Liver (tissue), 9 donors: ENCODE results near the gene COX15. TPM values are rescaled to one million over a fixed set of nuclear protein-coding genes. Genes with fewer than 3 reads are reported as not detected.

ENCODE experiments used
- DNase-seq: peaks from one replicate; pipeline ENCODE4 v3.0.0-alpha.2; 2017; ENCODE audit warnings: low spot score
- H3K27ac ChIP-seq, 2 donors: one replicate each; pipeline ENCODE4 v1.7.0; 2013; ENCODE audit warnings: inconsistent platforms in 2 of 2, low read length in 2 of 2, control low read depth in 1 of 2, low read depth in 1 of 2, mild to moderate bottlenecking in 1 of 2
- H3K27me3 ChIP-seq, 4 donors: one replicate each; pipeline versions ENCODE4 v1.6.1 to v1.7.0; 2013; ENCODE audit warnings: low read length in 3 of 4, inconsistent platforms in 1 of 4, mild to moderate bottlenecking in 1 of 4, moderate library complexity in 1 of 4; ENCODE audit not compliant: control insufficient read depth in 4 of 4, insufficient read depth in 4 of 4
- H3K36me3 ChIP-seq, 4 donors: one replicate each; pipeline versions ENCODE4 v1.6.1 to v1.7.0; 2013; ENCODE audit warnings: low read length in 3 of 4, mild to moderate bottlenecking in 3 of 4, low read depth in 1 of 4, moderate library complexity in 1 of 4; ENCODE audit not compliant: control insufficient read depth in 4 of 4, insufficient read depth in 3 of 4
- H3K4me1 ChIP-seq, 4 donors: one replicate each; pipeline versions ENCODE4 v1.6.1 to v1.7.0; 2013; ENCODE audit warnings: low read length in 3 of 4, mild to moderate bottlenecking in 3 of 4, moderate library complexity in 1 of 4; ENCODE audit not compliant: control insufficient read depth in 4 of 4, insufficient read depth in 4 of 4
- H3K4me3 ChIP-seq, 3 donors: one replicate each; pipeline versions ENCODE4 v1.6.1 to v1.7.0; 2013; ENCODE audit warnings: low read length in 3 of 3, control low read depth in 1 of 3, low read depth in 1 of 3, mild to moderate bottlenecking in 1 of 3
- H3K9ac ChIP-seq, 2 donors: one replicate each; pipeline ENCODE4 v1.7.0; 2013; ENCODE audit warnings: low read length in 2 of 2, mild to moderate bottlenecking in 2 of 2, moderate library complexity in 2 of 2, control low read depth in 1 of 2, low read depth in 1 of 2
- H3K9me3 ChIP-seq, 4 donors: one replicate each; pipeline versions ENCODE4 v1.6.1 to v1.7.0; 2013; ENCODE audit warnings: low read length in 3 of 4; ENCODE audit not compliant: control insufficient read depth in 4 of 4
- EGR1 ChIP-seq, 2 donors: IDR thresholded peaks; 2 replicates each; pipeline ENCODE4 v1.6.1; 2016 to 2018; ENCODE audit warnings: antibody characterized with exemption in 2 of 2, low read depth in 2 of 2
- FOXA1 ChIP-seq: IDR thresholded peaks from 2 replicates; pipeline ENCODE4 v1.6.1; 2016; ENCODE audit warnings: antibody characterized with exemption
- FOXA2 ChIP-seq: IDR thresholded peaks from 2 replicates; pipeline ENCODE4 v1.6.1; 2016; ENCODE audit warnings: antibody characterized with exemption
- GABPA ChIP-seq, 2 donors: IDR thresholded peaks in 1 of 2; conservative IDR thresholded peaks in 1 of 2; 2 replicates each; pipeline ENCODE4 v1.6.1; 2016; ENCODE audit warnings: antibody characterized with exemption in 2 of 2, mild to moderate bottlenecking in 1 of 2, moderate library complexity in 1 of 2
- HNF4A ChIP-seq, 2 donors: conservative IDR thresholded peaks; 2 replicates each; pipeline ENCODE4 v1.6.1; 2016; ENCODE audit warnings: antibody characterized with exemption in 2 of 2, mild to moderate bottlenecking in 2 of 2
- HNF4G ChIP-seq: IDR thresholded peaks from 2 replicates; pipeline ENCODE4 v1.6.1; 2016; ENCODE audit warnings: antibody characterized with exemption
- JUND ChIP-seq, 2 donors: IDR thresholded peaks; 2 replicates each; pipeline ENCODE4 v1.6.1; 2016; ENCODE audit warnings: antibody characterized with exemption in 2 of 2
- NR2F2 ChIP-seq: IDR thresholded peaks from 2 replicates; pipeline ENCODE4 v1.6.1; 2016; ENCODE audit warnings: antibody characterized with exemption
- RAD21 ChIP-seq, 2 donors: IDR thresholded peaks; 2 replicates each; pipeline ENCODE4 v1.6.1; 2016; ENCODE audit warnings: antibody characterized with exemption in 2 of 2, mild to moderate bottlenecking in 2 of 2
- RXRA ChIP-seq, 2 donors: IDR thresholded peaks; 2 replicates each; pipeline ENCODE4 v1.6.1; 2017 to 2018; ENCODE audit warnings: antibody characterized with exemption in 2 of 2, mild to moderate bottlenecking in 1 of 2
- SP1 ChIP-seq: IDR thresholded peaks from 2 replicates; pipeline ENCODE4 v1.6.1; 2018; ENCODE audit warnings: antibody characterized with exemption, mild to moderate bottlenecking
- TAF1 ChIP-seq: conservative IDR thresholded peaks from 2 replicates; pipeline ENCODE4 v1.6.1; 2016; ENCODE audit warnings: antibody characterized with exemption, mild to moderate bottlenecking
- YY1 ChIP-seq: IDR thresholded peaks from 2 replicates; pipeline ENCODE4 v1.6.1; 2016; ENCODE audit warnings: antibody characterized with exemption, mild to moderate bottlenecking
- WGBS: extraction: QIAGEN DNeasy Blood & Tissue Kit; methylation state at CpG from one replicate; pipeline ENCODE4 v1.1.7; 2013; 5-methylcytosine and 5-hydroxymethylcytosine counted together
- polyA plus RNA-seq, 2 donors: library from polyadenylated mRNA; stranded (reverse) in 1 of 2; unstranded in 1 of 2; fragments of 200-250 nt in 1 of 2; fragments of >200 nt in 1 of 2; fragmentation: Nextera tagmentation in 1 of 2; extraction: Ambion mirVana in 1 of 2; gene quantifications; one replicate each; pipeline versions ENCODE4 v1.2.1 to v1.2.3, GENCODE V29; 2013 to 2015
- total RNA-seq, 2 donors: library from RNA; depleted of rRNA; stranded (reverse); fragments of >200 nt; gene quantifications; one replicate each; pipeline ENCODE4 v1.2.3, GENCODE V29; 2014
- TF ChIP-seq, protein P1 (sequence below): fragments of 150-350 bp; IDR thresholded peaks from 2 replicates; pipeline ENCODE4 v1.5.1; 2017; ENCODE audit warnings: improper control_type of control experiment, low read depth, low read length; ENCODE audit not compliant: missing input control
- TF ChIP-seq, protein P2 (sequence below): IDR thresholded peaks from 2 replicates; pipeline ENCODE4 v1.6.1; 2016; ENCODE audit warnings: antibody characterized with exemption
- TF ChIP-seq, protein P3 (sequence below): IDR thresholded peaks from 2 replicates; pipeline ENCODE4 v1.6.1; 2016; ENCODE audit warnings: antibody characterized with exemption, mild to moderate bottlenecking
- TF ChIP-seq, protein P4 (sequence below): IDR thresholded peaks from 2 replicates; pipeline ENCODE4 v1.6.1; 2016; ENCODE audit warnings: antibody characterized with exemption
- TF ChIP-seq, protein P5 (sequence below): IDR thresholded peaks from 2 replicates; pipeline ENCODE4 v1.6.1; 2016; ENCODE audit warnings: antibody characterized with exemption
- donor health status: healthy.
- donor health status: healthy.
- donor health status: healthy.
- donor health status: healthy.
- donor health status: healthy.

COX15 gene
- total and polyA plus RNA-seq, 4 donors: 13.4 to 25.2 (median 20.8) TPM

DNA sequence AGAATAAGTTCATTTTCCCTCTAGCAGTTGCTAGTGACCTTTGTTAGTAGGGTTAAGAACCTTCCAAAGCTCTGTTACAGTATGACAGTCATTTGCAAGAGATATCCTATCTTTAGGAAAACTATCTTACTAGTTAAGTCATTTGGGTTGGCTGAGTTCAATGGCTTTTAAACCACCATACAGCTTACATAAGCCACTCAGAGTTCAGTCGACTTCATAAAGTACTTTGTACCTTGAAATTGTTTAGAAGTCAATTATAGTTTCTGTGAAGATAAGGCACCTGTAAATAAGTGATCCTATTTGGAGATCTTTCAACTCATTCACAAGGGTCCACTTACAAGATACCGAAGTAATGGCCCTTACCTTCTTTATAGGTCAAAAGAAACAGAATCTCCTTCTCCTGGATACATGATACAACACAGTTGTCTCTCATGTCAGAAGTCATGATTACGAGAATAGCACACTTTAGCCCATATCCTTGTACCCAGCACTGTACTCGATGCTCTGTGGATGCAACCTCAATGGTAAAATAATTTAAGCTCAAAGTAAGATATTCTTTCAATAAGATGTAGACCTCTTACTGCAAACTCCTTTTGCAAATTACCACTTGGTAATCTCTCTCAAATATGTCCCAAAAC lies 38.6 kb upstream of the COX15 start:
- peaks cover 2 to 6% (median 2%) of the 10 kb centered on the region in 4 donors for H3K4me1 ChIP-seq
- TF ChIP-seq, protein P1, sequence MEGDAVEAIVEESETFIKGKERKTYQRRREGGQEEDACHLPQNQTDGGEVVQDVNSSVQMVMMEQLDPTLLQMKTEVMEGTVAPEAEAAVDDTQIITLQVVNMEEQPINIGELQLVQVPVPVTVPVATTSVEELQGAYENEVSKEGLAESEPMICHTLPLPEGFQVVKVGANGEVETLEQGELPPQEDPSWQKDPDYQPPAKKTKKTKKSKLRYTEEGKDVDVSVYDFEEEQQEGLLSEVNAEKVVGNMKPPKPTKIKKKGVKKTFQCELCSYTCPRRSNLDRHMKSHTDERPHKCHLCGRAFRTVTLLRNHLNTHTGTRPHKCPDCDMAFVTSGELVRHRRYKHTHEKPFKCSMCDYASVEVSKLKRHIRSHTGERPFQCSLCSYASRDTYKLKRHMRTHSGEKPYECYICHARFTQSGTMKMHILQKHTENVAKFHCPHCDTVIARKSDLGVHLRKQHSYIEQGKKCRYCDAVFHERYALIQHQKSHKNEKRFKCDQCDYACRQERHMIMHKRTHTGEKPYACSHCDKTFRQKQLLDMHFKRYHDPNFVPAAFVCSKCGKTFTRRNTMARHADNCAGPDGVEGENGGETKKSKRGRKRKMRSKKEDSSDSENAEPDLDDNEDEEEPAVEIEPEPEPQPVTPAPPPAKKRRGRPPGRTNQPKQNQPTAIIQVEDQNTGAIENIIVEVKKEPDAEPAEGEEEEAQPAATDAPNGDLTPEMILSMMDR: no peak
- TF ChIP-seq GABPA (IDR thresholded peaks at IDR 0.05 in 1 of 2, conservative IDR thresholded peaks at IDR 0.05 in 1 of 2) (no peak), SP1 (peak; percentile 28), HNF4A (conservative IDR thresholded peaks at IDR 0.05) (peak; percentile 67 to 79), YY1 (peak; percentile 33), EGR1 (IDR thresholded peaks at IDR 0.05; ENCODE audit: low read depth in 2 of 2) (no peak), TAF1 (no peak), HNF4G (no peak), RAD21 (IDR thresholded peaks at IDR 0.05) (no peak), FOXA1 (no peak), JUND (IDR thresholded peaks at IDR 0.05) (peak in 1 of 2 donors; percentile 36), NR2F2 (no peak), FOXA2 (peak; percentile 24), RXRA (IDR thresholded peaks at IDR 0.05) (peak; percentile 73 to 78)
- TF ChIP-seq, protein P2, sequence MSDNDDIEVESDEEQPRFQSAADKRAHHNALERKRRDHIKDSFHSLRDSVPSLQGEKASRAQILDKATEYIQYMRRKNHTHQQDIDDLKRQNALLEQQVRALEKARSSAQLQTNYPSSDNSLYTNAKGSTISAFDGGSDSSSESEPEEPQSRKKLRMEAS: no peak
- TF ChIP-seq, protein P3, sequence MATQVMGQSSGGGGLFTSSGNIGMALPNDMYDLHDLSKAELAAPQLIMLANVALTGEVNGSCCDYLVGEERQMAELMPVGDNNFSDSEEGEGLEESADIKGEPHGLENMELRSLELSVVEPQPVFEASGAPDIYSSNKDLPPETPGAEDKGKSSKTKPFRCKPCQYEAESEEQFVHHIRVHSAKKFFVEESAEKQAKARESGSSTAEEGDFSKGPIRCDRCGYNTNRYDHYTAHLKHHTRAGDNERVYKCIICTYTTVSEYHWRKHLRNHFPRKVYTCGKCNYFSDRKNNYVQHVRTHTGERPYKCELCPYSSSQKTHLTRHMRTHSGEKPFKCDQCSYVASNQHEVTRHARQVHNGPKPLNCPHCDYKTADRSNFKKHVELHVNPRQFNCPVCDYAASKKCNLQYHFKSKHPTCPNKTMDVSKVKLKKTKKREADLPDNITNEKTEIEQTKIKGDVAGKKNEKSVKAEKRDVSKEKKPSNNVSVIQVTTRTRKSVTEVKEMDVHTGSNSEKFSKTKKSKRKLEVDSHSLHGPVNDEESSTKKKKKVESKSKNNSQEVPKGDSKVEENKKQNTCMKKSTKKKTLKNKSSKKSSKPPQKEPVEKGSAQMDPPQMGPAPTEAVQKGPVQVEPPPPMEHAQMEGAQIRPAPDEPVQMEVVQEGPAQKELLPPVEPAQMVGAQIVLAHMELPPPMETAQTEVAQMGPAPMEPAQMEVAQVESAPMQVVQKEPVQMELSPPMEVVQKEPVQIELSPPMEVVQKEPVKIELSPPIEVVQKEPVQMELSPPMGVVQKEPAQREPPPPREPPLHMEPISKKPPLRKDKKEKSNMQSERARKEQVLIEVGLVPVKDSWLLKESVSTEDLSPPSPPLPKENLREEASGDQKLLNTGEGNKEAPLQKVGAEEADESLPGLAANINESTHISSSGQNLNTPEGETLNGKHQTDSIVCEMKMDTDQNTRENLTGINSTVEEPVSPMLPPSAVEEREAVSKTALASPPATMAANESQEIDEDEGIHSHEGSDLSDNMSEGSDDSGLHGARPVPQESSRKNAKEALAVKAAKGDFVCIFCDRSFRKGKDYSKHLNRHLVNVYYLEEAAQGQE: no peak
- TF ChIP-seq, protein P4, sequence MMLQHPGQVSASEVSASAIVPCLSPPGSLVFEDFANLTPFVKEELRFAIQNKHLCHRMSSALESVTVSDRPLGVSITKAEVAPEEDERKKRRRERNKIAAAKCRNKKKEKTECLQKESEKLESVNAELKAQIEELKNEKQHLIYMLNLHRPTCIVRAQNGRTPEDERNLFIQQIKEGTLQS: no peak
- TF ChIP-seq, protein P5, sequence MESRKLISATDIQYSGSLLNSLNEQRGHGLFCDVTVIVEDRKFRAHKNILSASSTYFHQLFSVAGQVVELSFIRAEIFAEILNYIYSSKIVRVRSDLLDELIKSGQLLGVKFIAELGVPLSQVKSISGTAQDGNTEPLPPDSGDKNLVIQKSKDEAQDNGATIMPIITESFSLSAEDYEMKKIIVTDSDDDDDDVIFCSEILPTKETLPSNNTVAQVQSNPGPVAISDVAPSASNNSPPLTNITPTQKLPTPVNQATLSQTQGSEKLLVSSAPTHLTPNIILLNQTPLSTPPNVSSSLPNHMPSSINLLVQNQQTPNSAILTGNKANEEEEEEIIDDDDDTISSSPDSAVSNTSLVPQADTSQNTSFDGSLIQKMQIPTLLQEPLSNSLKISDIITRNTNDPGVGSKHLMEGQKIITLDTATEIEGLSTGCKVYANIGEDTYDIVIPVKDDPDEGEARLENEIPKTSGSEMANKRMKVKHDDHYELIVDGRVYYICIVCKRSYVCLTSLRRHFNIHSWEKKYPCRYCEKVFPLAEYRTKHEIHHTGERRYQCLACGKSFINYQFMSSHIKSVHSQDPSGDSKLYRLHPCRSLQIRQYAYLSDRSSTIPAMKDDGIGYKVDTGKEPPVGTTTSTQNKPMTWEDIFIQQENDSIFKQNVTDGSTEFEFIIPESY: no peak
- H3K4me3 ChIP-seq: no peak overlapping the region
- H3K27ac ChIP-seq: peak overlapping the region; percentile 64 to 65
- H3K9ac ChIP-seq: no peak overlapping the region
- no peak for DNase-seq
- no peaks in the 10 kb centered on the region for H3K36me3 ChIP-seq
- H3K27me3 ChIP-seq: no peaks in the 10 kb centered on the region
- WGBS: 43% methylated on average over 4 of the region's 4 CpGs
- H3K9me3 ChIP-seq: no peaks in the 10 kb centered on the region
